Prostate gland (tissue), 2 donors: ENCODE data around the gene RNF121. TPM values are rescaled to one million over a fixed set of nuclear protein-coding genes. Genes with fewer than 3 reads are reported as not detected.

Source experiments
- DNase-seq: peaks from one replicate; pipeline ENCODE4 v3.0.0-alpha.2; 2019; ENCODE audit warnings: low spot score
- H3K27ac ChIP-seq, 2 donors: fragments of 200-600 bp; sonication (generic); 2 replicates each; pipeline ENCODE4 v1.5.1; 2017 to 2019
- H3K27me3 ChIP-seq: fragments of 200-600 bp; sonication (generic); replicated peaks from 2 replicates; pipeline ENCODE4 v1.5.1; 2019; ENCODE audit not compliant: insufficient read depth
- H3K36me3 ChIP-seq, 2 donors: fragments of 200-600 bp; sonication (generic); 1 replicate in 1 of 2; 2 replicates in 1 of 2; pipeline versions ENCODE4 v1.5.1 to v1.8.1; 2017 to 2019
- H3K4me1 ChIP-seq: fragments of 200-600 bp; sonication (generic); replicated peaks from 2 replicates; pipeline ENCODE4 v1.5.1; 2019
- H3K4me3 ChIP-seq, 2 donors: fragments of 200-600 bp; sonication (generic); 2 replicates each; pipeline ENCODE4 v1.5.1; 2017 to 2019
- H3K9me3 ChIP-seq: fragments of 200-600 bp; sonication (generic); 2 replicates; pipeline ENCODE4 v1.5.1; 2017
- POLR2A ChIP-seq: fragments of 450-650 bp; IDR thresholded peaks from one replicate; pipeline ENCODE4 v1.6.1; 2016; ENCODE audit warnings: antibody characterized with exemption, mild to moderate bottlenecking
- POLR2AphosphoS5 ChIP-seq: sonication (generic); formaldehyde crosslinking; IDR thresholded peaks from one replicate; pipeline ENCODE4 v1.6.1; 2017; ENCODE audit warnings: antibody characterized with exemption
- WGBS: methylation state at CpG from one replicate; pipeline ENCODE4 v1.1.5; 2018; 5-methylcytosine and 5-hydroxymethylcytosine counted together
- intact Hi-C: fragments of 100-400 bp; cut with DNase I; formaldehyde crosslinking; loops from one replicate; pipeline ENCODE4 v1.14.2; 2022
- total RNA-seq, 2 donors: library from RNA; depleted of rRNA; stranded (reverse); fragments of >200 nt; gene quantifications; one replicate each; pipeline ENCODE4 v1.1.0, GENCODE V29; 2016
- TF ChIP-seq, protein P1 (sequence below), 4 experiments: fragments of 200-600 bp in 2 of 4; fragments of 450-650 bp in 2 of 4; sonication (generic) in 2 of 4; IDR thresholded peaks; 1 replicate in 3 of 4; 2 replicates in 1 of 4; pipeline ENCODE4 v1.5.1; 2016 to 2019; ENCODE audit warnings: antibody characterized with exemption in 4 of 4, mild to moderate bottlenecking in 2 of 4, moderate library complexity in 2 of 4

Gene RNF121
- total RNA-seq, 2 donors from 2014 or later: 32.4 to 48.0 TPM

DNA sequence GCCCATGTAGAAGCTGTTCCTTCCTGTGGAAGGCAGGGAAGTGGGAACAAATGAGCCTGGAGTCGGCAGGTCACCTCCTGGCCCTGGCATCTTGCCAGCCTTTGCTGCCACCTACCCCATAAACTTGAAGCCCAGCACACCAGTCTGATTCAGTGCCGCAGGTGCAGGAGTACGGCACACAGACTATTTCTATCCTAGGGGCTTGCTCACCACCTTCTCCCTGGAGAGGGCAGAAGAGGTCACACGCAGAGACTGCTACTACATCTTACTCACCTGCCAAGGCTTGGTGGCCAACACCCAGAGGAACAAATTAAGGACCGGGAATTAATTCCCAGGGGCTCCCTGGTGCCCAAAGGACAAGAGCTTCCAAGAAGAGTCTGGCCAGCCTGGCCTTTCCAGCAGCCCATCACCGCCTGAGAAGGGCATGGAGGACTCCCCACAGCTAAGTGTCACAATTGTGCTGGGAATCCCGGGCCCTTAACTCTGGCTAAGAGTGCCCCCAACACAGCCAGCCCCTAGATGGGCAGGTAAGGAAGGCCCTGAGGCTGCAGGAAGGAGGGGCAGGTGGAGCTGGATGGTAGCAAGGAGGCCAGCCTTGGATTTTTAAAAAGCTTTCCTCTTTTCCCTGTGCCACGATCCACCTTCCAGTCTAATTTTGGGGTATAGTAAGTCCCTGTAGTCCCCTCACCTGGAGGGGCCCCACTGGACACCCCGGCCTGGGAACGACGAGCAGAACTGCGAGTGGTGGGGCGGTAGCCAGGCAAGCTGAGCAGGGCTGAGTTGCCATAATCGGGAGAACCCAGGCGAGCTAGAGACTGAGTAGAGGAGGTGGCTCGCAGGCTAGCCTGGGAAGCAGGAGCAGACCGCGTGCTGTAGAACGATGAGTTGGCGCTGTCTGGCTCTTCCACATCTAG lies 76.8 kb downstream of the RNF121 start:
- WGBS: 74% methylated on average over 20 of the region's 20 CpGs
- Histone ChIP-seq H3K9me3 (no peaks in the 10 kb centered on the region), H3K27me3 (no peaks in the 10 kb centered on the region), H3K4me3 (no peak overlapping the region), H3K27ac (no peak overlapping the region), H3K36me3 (peaks cover 57 to 66% of the 10 kb centered on the region in 2 donors), H3K4me1 (peaks cover 3% of the 10 kb centered on the region)
- DNase-seq: no peak
- intact Hi-C loops: no loop called here
- no peak for TF ChIP-seq POLR2A
- TF ChIP-seq, protein P1, sequence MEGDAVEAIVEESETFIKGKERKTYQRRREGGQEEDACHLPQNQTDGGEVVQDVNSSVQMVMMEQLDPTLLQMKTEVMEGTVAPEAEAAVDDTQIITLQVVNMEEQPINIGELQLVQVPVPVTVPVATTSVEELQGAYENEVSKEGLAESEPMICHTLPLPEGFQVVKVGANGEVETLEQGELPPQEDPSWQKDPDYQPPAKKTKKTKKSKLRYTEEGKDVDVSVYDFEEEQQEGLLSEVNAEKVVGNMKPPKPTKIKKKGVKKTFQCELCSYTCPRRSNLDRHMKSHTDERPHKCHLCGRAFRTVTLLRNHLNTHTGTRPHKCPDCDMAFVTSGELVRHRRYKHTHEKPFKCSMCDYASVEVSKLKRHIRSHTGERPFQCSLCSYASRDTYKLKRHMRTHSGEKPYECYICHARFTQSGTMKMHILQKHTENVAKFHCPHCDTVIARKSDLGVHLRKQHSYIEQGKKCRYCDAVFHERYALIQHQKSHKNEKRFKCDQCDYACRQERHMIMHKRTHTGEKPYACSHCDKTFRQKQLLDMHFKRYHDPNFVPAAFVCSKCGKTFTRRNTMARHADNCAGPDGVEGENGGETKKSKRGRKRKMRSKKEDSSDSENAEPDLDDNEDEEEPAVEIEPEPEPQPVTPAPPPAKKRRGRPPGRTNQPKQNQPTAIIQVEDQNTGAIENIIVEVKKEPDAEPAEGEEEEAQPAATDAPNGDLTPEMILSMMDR (IDR thresholded peaks at IDR 0.05): no peak
- TF ChIP-seq POLR2AphosphoS5: no peak

GRCh38 chr11:72006309-72007088 lies 77.7 kb downstream of the RNF121 start:
- Histone ChIP-seq H3K27me3 (no peaks in the 10 kb centered on the region), H3K27ac (no peak overlapping the region), H3K4me1 (no peaks in the 10 kb centered on the region), H3K9me3 (no peaks in the 10 kb centered on the region), H3K4me3 (no peak overlapping the region), H3K36me3 (peaks cover 63 to 72% of the 10 kb centered on the region in 2 donors)
- intact Hi-C loops: no loop called here
- TF ChIP-seq POLR2A (no peak), POLR2AphosphoS5 (no peak)
- WGBS: 77% methylated on average over 8 of the region's 8 CpGs
- DNase-seq: no peak

GRCh38 chr11:72007089-72007476 lies 78.2 kb downstream of the RNF121 start:
- Histone ChIP-seq H3K4me3 (no peak overlapping the region), H3K4me1 (no peaks in the 10 kb centered on the region), H3K27ac (no peak overlapping the region), H3K9me3 (no peaks in the 10 kb centered on the region), H3K27me3 (no peaks in the 10 kb centered on the region), H3K36me3 (peaks cover 63 to 72% of the 10 kb centered on the region in 2 donors)
- intact Hi-C loops: no loop called here
- TF ChIP-seq, protein P1 (IDR thresholded peaks at IDR 0.05): no peak
- DNase-seq: no peak
- WGBS: 89% methylated on average over 15 of the region's 15 CpGs

GRCh38 chr11:72007587-72007986 lies 78.7 kb downstream of the RNF121 start:
- no peaks in the 10 kb centered on the region for H3K9me3 ChIP-seq
- TF ChIP-seq POLR2A (no peak), POLR2AphosphoS5 (no peak)
- TF ChIP-seq, protein P1 (IDR thresholded peaks at IDR 0.05): no peak
- H3K36me3 ChIP-seq: peaks cover 64 to 72% of the 10 kb centered on the region in 2 donors
- no peak for DNase-seq
- H3K27ac ChIP-seq: no peak overlapping the region
- WGBS: 78% methylated on average over 5 of the region's 5 CpGs
- intact Hi-C loops: no loop called here
- peaks cover under 1% of the 10 kb centered on the region for H3K4me1 ChIP-seq
- H3K4me3 ChIP-seq: no peak overlapping the region
- H3K27me3 ChIP-seq: no peaks in the 10 kb centered on the region

GRCh38 chr11:72008728-72009127 lies 79.9 kb downstream of the RNF121 start:
- no peak overlapping the region for H3K27ac ChIP-seq

More at GRCh38 chr11:72008728-72009127, 79.9 kb downstream of the RNF121 start:
- no peak for DNase-seq
- no peak for TF ChIP-seq POLR2A
- no peak for TF ChIP-seq POLR2AphosphoS5
- TF ChIP-seq, protein P1 (IDR thresholded peaks at IDR 0.05): no peak
- H3K36me3 ChIP-seq: peaks cover 64 to 70% of the 10 kb centered on the region in 2 donors
- intact Hi-C loops: no loop called here
- H3K4me1 ChIP-seq: peaks cover 10% of the 10 kb centered on the region
- H3K27me3 ChIP-seq: no peaks in the 10 kb centered on the region
- no peak overlapping the region for H3K4me3 ChIP-seq
- H3K9me3 ChIP-seq: no peaks in the 10 kb centered on the region
- 66% methylated on average over 7 of the region's 7 CpGs for WGBS
